Activated CD4-positive, alpha-beta T cell treated with anti-CD3 and anti-CD28 coated beads, Interleukin-2, Interleukin-6, amounts not matched to agents 100 ng/mL and 50 ng/mL, durations not matched to agents 16 hours and 8 hours (primary cell): ENCODE results near the gene UIMC1.

ENCODE experiments used
- DNase-seq: peaks from one replicate; pipeline ENCODE4 v3.0.0-alpha.2; 2020

UIMC1 gene

DNA sequence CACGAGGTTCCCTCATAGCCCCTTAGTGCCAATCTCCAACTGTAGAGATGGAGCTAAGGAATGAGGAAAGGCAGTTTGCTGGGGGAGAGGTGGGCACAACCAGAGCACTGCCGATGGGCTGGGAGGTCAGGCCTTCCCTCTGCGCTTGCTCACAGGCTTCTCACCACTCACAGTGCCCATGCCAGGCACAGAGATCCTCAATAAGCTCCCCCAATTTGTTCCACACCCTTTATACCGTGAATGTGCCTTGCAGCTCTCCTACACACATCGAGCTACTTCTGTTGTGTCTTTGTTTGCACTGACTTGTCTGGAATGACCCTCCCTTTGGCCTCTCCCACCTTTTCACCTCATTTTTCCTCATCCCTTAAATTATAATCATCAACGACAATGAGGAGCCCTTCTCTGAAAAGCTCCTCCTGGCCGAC lies 105.8 kb downstream of the UIMC1 start:
- DNase-seq: no peak

DNA sequence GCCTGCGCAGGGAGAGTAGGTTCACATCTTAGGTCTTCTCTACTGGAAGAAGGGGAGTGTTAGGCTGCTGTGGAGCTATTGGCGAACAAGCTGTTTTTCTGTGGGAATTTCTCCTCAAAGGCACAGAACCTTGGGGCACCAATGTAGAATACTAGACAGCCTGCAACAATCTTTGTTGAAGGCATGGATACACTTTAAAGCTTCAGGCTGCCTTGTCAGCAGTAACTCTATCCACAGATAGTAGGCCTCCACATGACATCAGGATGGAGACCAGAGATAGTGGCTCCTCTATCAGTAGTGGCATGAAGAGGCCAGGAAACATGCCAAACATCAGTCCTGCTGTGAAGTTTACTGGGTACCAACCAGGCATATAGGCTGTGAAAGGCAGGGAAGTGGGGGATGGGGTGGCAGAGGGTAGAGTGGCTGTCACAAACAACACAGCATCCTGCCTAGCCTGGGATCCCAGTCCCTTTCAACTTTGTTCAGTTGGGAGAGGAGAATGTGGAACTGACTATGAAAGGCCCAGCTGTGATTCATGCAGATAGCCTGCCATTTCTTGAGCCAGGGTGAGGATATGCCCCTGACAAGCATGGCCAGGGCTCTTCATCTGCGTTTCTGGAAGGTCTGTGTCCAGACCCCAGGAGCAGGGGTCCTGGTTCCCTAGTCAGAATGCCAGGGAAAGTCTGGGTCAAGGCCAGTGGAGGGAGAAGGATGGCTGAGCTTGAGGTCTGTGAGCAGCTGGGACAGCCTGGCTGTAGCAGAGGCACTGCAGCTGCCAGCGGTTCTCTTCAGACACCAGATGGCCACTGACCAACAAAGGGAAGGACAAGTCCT lies 106.4 kb downstream of the UIMC1 start:
- DNase-seq: no peak

DNA sequence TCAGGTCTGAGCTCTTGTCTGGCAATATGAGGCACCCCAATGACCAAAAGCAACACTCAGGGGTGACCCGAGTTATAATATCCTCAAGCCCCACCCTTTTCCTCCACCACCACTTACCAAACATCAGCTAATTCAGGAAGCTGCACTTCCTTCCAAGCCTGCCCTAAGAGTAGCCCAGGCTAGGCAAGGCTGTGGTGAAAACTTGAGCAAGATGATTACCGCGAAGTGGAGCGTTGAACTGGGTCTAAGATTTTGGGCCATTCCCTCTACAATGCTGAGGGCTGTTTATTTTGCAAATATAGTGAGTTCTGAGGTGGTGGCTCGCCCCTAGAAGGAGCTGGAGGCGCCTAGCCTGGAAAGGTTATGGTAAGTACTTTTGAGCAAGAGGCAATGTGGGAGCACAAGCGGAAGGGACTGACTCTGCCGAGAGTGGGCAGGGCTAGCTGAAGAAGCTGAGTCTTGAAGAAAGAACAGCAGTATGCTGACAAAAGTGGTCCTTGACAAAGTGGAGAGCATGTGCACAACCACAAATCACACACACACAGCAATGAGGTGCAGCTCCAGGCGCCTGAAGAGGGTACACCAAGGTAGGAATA lies 107.2 kb downstream of the UIMC1 start, which contains the start of gene HK3:
TSS of gene HK3 (minus strand) at position 51 of the 596 bp plus-strand sequence. CDS start 3,187 bp downstream, outside the sequence.
- peak; percentile 12 for DNase-seq

DNA sequence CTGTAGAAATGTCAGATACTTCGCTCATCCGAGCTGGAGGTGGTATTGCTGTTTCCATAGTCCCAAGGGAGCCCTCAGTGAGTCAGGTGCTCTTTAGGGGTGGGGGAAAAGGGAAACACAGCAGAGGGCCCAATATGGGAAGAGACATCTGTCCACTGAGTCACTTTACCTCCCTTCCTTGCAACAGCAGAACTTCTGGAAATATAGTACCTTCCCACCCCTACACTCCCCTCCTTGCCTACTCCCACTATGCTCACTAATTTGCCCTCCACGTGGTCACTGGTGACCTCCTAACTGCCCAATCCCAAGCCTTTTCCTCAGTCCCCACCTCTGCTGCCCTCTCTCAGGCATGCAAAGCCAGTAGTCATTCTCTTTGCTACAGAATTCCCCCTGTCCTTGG lies 109.3 kb downstream of the UIMC1 start:
- no peak for DNase-seq

DNA sequence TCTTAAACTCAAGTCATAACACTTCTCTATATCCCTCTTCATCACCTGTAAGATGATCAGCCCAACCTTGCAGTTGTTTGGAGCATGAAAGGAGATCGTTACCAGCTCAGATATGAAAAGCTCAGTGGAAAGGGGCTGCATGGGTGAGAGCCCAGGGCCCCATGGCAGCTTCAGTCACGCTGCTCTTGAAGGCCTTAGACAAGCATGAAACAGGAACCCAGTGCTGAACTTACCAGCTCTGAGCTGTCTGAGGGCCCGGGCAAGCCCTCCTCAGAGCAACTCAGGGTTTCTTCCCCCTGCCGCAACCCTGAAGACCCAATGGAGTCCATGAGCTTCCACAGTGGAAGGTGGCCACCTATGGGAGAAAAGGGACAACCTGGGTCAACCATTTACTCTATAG lies 110.7 kb downstream of the UIMC1 start:
- no peak for DNase-seq

DNA sequence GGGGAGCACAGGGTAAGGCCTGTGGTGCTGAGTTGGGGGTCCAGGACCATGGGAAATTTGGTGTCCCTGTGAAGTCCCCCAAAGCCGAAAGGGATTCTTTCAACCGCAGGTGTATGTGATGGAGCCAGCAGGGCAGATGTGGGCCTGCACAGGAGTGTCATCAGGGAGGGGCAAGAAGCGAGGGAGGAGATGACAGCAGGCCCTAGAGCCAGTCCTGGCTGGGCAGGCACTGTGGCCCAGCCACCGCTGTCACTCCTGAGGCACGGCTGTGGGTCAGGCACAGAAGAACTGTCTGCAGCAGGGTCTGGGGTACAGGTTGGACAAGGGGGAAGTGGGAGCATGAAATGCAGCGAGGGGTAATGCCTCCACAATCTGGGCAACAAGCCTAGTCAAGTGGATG lies 112.3 kb downstream of the UIMC1 start:
- no peak for DNase-seq

DNA sequence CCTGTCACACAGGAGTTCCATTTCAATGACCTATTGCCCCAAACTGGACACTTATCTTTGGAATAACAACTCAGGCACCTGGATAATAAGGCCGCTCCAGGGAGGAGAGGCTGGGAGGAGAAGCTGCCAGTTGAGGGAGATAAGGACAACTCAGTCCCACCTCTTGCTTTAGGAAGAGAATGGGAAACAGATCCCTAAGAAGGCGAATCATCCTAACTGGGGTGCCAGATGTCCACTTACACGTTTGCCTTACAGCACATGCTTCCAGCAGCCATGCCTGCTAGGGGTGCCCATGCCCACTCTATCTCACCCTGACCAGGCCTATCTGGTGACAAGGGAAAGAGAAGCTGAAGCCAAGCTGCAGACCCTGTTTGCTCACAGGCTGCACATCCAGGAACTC lies 113.9 kb downstream of the UIMC1 start:
- DNase-seq: no peak

DNA sequence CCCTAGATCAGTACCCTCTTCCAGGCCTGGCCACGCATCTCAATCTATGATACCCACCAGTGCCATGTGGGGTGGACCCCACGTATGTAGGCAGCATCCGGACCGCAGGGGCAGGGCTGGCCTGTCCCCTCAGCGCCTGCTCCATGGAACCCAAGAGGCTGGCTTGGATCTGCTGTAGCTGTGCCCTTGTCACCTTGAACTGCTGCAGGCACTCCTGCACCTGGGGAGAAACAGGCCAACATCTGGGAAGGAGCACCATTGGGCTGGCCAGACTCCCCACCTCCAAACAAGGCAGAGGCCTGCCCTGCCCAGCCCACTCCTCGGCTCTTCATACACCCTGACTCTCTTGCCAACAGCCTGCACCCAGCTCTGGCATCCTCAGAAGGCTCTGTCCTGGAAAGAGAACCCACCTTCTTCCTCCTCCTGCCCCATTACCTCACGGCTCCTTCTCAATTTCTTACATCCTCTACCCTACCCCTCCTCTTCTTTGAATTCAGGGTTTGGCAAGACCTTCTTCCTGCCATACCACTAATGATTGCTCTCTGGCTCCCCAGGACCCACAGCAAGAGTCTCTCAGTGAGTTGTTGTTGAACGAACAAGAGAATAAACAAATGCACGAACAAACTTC lies 115.1 kb downstream of the UIMC1 start:
- DNase-seq: no peak

DNA sequence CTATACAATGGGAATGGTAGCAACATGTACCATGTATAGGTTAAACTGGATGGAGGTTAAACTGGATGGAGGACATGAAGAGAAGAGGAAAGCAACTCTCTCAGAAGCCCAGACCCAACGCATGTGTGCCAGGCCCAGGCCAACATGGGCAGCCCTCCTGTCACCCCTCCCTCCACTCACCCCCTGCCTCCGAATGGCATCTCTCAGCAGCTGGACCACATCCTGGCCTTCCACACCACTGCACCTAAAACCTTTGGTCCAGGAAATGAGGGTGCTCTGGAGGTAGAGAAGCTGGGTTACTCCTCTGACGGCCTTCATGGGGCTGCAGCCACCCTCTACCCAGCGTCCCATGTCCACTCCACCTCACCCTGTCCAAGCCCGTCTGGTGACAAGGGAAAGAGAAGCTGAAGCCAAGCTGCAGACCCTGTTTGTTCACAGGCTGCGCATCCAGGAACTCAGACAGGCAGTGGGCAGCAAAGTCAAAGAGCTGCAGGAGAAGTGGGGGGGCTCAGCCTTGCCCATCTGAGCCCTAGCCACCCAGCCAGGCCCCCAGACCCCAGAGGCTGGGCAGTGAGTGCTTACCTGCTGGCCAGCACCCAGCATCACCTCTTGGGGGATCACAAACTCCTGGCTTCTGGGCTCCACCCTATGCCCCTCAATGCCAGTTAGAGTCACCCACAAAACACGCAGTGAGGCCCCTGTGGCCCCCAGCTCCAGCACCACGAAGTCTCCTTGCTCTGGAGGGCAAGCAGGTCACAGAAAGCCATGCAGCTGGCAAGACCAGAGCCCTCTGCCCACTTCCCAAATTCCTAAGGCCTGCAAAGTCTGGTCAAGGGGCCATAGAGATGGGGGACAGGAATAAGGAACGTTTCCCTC lies 115.9 kb downstream of the UIMC1 start:
- no peak for DNase-seq

DNA sequence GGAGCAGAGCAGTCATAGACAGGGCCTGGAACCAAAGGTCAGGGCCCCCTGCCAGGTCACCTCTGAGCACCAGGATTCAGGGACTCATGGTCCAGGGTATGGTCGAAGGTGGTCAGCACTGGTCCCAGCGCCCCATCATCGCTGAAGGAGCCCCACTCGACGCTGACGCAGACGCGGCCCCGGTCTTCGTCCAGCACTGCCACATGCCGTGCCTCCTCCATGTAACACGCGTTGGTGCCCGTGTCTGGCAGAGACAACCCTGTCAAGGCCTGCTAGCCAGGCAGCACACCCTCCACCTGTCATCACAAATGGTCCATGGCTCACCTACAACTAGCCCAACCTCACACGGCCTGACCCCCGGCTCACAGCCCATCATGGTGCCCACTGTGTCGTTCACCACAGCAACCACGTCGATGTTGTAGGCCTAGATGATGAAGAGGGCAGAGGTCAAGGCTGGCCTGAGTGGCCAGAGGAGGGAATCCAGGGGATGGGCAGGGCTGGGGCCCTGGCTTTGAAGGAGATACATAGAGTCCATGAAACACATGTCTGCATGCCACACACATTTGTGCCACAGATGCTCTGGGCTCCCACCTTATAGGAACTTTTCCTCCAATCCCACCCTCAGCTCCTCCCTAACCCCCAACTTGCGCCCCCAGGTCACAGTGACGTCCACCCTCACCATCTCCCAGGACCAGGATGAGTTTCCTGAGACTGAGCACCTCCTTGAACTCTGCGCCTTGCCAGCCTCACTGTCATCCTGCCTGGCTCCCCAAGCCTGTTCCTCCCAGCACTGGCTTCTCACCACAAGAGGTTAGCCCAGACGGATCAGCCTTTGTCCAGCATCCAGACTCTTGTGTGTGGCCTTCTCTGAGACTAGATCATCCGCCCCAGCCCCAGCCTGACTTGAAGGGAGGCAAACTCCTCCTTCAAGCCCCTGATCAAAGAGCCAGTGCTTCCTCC lies 117.0 kb downstream of the UIMC1 start:
- DNase-seq: no peak

DNA sequence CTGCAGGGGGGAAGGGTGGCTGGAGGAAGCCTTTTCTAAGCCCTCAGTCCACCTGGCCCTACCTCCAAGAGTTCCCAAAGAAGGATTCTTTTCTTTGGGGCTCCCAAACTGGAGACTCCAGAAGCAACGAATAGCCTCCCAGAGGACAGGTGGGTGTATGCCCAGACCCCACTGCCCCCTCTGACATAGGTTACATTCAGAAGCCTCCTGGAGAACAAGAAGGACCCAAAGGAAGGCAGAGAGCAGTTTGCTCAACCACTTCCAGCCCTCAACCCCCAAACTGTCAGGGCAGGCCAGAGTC lies 117.8 kb downstream of the UIMC1 start:
- no peak for DNase-seq

DNA sequence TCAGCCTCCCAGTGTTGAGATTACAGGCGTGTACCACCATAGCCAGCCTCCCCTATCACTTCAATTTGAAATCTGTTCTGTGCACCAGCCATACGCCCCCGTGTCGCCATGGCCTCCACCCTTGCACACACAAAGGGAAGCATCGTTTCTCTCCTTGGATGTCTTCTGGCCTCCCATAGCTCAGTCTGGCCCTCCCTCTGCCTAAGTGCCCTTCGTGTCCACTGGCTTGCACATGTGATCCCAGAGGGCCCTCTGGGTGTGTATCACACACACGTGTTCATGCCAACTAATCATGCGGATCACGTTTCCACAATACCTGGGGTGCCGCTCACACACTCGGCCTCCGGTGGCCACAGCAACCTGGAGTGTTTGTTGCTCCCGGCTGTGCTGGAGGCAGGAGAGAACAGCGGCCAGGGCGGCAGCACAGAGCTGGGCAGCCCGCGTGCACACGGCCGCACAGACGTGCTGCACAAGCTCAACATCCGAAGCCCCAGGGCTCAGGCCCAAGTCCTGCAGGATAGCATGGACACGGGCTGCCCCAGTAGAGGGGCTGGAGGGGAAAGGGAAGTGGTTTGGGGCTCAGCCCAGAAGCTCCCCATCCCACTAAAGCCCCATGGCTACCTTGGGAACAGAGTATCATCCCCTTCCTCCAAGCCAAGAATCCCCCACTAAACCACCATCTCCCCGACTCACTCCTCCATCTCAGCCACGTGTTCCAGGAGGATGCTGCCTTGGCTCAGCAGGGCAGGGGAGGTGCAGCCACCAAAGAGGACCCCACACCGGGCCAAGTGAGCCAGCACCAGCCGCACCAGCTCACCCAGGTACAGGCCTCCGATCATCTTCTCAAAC lies 118.3 kb downstream of the UIMC1 start:
- no peak for DNase-seq

DNA sequence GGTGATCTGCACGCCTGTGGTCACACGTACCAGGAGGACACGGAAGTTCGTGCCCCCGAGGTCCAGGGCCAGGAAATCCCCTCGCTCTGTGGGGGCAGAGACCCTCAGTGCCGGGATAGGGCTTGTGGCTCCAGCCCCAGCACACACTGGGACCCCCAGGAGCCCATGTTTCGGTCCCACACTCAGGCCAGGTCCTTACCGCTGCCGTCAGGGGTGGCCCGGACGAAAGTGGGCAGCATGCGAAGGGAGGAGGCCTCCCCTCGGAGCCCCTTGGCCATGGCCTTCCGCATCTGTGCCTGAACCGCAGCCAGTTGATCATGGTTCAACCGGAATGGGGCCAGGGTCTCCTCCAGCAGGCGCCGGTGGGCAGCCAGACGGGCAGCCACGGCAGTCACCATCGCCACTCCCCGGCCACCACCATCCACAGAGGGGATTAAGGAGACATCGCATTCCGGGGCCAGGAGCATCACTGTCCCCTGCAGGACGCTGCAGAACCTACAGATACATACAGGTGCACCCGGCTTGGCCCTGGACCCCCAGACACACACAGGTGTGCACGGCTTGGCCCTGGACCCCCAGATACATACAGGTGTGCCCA lies 119.2 kb downstream of the UIMC1 start:
- DNase-seq: no peak

DNA sequence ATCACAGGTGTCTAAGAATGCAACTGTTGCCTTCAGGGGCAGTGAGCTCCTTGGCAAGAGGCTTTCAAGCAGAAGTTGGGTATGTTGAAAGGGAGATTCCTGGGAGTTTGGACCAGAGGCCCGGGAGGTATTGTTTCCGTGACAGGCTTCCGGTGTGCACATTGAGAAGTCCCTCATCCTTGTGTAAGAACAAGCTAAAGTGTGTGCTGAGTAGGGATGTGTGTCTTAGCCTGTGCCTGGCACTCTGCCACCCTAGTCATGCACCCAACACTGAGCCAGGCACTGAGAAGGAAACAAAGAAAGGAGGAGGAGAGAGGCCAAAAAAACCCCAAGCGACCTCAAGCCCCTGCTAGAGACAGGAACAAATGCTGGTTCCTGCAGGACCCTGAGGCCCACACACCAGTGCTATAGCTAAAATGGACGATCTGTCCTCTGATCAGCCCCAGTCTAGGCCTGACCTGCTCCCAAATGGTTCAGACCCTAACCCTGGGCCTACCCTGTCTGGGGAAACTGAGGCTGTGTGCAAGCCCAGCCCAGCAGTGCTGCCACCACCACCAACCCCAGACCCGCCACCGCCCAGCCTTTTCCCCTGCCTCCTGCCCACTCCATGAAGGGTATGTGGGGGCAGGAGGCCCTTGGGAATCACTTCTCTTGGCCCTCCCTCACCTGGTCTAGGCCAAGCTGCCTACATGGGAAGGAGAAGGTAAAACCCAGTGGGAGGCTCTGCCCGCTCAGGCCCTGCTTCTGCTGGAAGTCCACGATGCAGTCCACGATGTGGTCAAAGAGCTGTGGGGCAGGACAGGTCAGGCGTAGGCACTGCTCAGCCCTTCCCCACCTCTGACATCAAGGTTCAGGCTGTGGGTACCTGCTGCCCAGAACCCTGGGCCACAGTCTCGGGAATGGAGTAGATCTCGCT lies 120.0 kb downstream of the UIMC1 start:
- DNase-seq: no peak

DNA sequence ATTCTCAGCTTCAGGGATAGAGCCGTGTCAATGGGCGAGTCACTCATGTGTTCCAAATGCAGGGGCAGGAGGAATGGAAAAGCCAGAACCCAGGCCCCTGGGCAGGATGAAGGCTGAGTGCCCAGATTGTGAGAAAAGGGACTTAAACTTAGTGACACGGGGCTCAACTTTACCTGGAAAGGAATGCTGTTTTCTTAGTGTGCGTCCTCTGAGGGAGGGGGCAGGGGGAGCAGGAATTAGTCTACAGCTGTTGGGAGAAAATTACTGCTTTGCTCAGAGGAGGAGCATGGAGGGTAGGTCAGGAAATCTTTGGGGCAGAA lies 122.0 kb downstream of the UIMC1 start:
- DNase-seq: no peak

DNA sequence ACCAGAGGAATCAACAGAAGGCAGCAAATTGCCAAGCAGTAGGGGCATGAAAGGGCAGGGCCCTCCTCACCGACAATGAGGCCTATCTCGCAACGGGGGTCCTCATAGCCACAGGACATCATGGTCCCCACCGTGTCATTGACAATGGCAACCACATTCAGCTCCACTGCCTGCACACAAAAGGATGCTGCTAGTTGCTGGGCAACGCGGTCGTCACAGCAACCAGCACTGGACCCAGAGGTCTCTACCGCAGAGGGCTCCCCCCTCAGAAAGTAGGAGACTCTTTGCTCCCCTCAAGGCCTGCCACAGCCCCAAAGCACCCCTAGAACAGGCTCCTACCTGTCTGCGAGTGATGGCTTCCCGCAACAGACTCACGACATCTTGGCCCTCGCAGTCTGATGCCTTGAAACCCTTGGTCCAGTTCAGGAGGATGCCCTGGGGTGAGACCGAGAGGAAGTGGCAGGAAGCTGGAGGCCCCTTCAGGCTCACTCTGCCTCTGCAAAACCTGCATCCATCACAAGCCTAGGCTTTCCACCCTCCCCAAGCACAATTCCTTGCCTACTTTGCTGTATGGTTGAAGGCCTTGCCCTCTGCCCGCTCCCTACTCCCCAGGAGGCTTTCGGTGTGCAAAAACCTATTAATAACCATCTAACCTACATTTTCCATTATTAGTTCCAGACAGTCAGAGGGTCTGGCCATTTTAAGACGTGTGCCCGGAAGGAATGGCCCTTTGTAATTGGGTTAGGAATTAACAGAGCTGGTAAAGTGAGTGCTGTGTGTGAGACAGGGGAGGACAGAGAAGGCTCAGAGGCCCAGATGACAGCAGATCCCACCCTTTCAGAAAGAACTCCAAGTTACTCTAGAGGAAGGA lies 122.6 kb downstream of the UIMC1 start:
- DNase-seq: no peak

DNA sequence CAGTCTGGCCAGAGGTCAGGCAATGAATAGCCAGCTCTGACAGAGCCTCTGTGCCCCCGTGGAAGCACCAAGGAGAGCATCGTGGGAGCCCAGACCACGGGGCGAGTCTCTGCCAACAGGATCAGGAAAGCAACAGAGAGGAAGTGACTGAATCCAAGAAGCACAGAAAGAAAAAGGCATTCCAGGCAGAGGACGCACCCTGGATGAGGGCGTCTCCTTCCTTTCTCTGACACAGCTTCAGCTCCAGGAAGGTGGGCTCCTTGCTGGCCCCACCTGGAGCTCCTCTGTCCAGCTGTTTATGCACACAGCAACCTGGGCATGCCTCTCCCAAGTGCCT lies 124.0 kb downstream of the UIMC1 start:
- DNase-seq: no peak

DNA sequence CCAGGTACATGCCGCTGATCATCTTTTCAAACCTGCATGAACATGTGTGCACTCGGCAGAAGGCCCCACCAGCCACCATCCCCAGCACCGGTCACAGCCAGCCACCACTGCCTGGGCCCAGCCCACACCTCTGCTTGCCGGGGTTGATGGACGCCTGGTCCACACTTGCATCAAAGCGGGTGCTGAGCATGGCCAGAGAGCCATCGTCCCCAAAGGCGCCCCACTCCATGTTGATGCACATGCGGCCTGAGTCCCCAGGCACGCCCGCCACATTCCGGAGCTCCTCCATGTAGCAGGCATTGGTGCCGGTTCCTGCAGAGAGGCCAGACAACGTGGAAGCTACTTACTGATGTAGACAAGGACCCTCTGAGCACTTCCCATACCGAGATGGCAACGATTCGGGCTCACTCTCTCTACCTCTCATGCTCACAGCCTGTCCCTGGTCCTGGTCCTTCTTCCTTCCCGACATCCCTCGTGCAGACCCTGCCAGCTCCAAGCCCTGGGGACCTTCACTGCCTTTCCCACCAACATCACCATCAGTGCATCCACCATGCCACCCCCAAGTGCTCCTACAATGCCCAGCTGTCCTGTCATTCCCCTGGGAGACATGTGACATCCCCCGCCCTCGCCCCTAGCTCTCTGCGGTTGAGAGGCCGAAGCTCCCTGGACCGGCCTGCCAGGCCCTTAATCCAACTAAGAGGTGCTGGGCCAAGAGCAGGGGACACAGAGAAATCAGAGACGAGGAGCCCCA lies 124.6 kb downstream of the UIMC1 start:
- DNase-seq: no peak
